Mesendoderm (in vitro differentiated cells): ENCODE data around the gene KANK2.
A peak's percentile ranks its signal among the peaks of the same experiment; 100 is the strongest.

Experiments used
- DNase-seq: peaks from one replicate; pipeline ENCODE4 v3.0.0; 2013
- H2AK5ac ChIP-seq: 2 replicates; pipeline ENCODE4 v1.6.1; 2013; ENCODE audit warnings: low read length, inconsistent platforms
- H2BK120ac ChIP-seq: 2 replicates; pipeline ENCODE4 v1.6.1; 2013; ENCODE audit warnings: low read depth, mild to moderate bottlenecking, low read length, moderate library complexity, mixed read lengths
- H2BK15ac ChIP-seq: replicated peaks from 2 replicates; pipeline ENCODE4 v1.6.1; 2013; ENCODE audit warnings: low read depth, mild to moderate bottlenecking, moderate library complexity
- H2BK5ac ChIP-seq: 2 replicates; pipeline ENCODE4 v1.6.1; 2013; ENCODE audit warnings: low read length, inconsistent platforms
- H3K18ac ChIP-seq: 2 replicates; pipeline ENCODE4 v1.6.1; 2013; ENCODE audit warnings: mild to moderate bottlenecking, low read length, mixed read lengths
- H3K23ac ChIP-seq: one replicate; pipeline ENCODE4 v1.6.1; 2013; ENCODE audit warnings: low read length
- H3K27ac ChIP-seq: 2 replicates; pipeline ENCODE4 v1.5.1; 2013; ENCODE audit warnings: low read depth, mild to moderate bottlenecking, inconsistent platforms, low read length, moderate library complexity
- H3K27me3 ChIP-seq: 2 replicates; pipeline ENCODE4 v1.6.1; 2013; ENCODE audit warnings: low read length, control low read depth, mild to moderate bottlenecking, inconsistent platforms; ENCODE audit not compliant: insufficient read depth, poor library complexity
- H3K36me3 ChIP-seq: 2 replicates; pipeline ENCODE4 v1.6.1; 2013; ENCODE audit warnings: low read length, inconsistent platforms; ENCODE audit not compliant: control insufficient read depth, insufficient read depth
- H3K4ac ChIP-seq: one replicate; pipeline ENCODE4 v1.6.1; 2013; ENCODE audit warnings: low read depth, mild to moderate bottlenecking, low read length, moderate library complexity
- H3K4me1 ChIP-seq: 2 replicates; pipeline ENCODE4 v1.6.1; 2013; ENCODE audit warnings: low read depth, low read length, inconsistent platforms; ENCODE audit not compliant: control insufficient read depth
- H3K4me2 ChIP-seq: 2 replicates; pipeline ENCODE4 v1.6.1; 2013; ENCODE audit warnings: low read length
- H3K4me3 ChIP-seq: 2 replicates; pipeline ENCODE4 v1.5.1; 2013; ENCODE audit warnings: mild to moderate bottlenecking, low read length
- H3K56ac ChIP-seq: one replicate; pipeline ENCODE4 v1.6.1; 2013; ENCODE audit warnings: low read length
- H3K79me1 ChIP-seq: 2 replicates; pipeline ENCODE4 v1.6.1; 2013; ENCODE audit warnings: low read length, inconsistent platforms
- H3K79me2 ChIP-seq: 2 replicates; pipeline ENCODE4 v1.6.1; 2013; ENCODE audit warnings: mild to moderate bottlenecking, low read length; ENCODE audit not compliant: control insufficient read depth, insufficient read depth
- H3K9ac ChIP-seq: 2 replicates; pipeline ENCODE4 v1.6.1; 2013; ENCODE audit warnings: low read length, inconsistent platforms
- H4K5ac ChIP-seq: one replicate; pipeline ENCODE4 v1.6.1; 2013; ENCODE audit warnings: low read length
- H4K8ac ChIP-seq: one replicate; pipeline ENCODE4 v1.6.1; 2013; ENCODE audit warnings: low read depth, mild to moderate bottlenecking, control low read depth, low read length, moderate library complexity
- WGBS: extraction: QIAGEN DNeasy Blood & Tissue Kit; methylation state at CpG from one replicate; pipeline ENCODE4 v1.1.7; 2013; ENCODE audit warnings: low lambda C conversion rate, missing lambda C conversion rate; ENCODE audit not compliant: insufficient coverage; ENCODE audit errors: extremely low coverage; 5-methylcytosine and 5-hydroxymethylcytosine counted together

Gene KANK2

DNA sequence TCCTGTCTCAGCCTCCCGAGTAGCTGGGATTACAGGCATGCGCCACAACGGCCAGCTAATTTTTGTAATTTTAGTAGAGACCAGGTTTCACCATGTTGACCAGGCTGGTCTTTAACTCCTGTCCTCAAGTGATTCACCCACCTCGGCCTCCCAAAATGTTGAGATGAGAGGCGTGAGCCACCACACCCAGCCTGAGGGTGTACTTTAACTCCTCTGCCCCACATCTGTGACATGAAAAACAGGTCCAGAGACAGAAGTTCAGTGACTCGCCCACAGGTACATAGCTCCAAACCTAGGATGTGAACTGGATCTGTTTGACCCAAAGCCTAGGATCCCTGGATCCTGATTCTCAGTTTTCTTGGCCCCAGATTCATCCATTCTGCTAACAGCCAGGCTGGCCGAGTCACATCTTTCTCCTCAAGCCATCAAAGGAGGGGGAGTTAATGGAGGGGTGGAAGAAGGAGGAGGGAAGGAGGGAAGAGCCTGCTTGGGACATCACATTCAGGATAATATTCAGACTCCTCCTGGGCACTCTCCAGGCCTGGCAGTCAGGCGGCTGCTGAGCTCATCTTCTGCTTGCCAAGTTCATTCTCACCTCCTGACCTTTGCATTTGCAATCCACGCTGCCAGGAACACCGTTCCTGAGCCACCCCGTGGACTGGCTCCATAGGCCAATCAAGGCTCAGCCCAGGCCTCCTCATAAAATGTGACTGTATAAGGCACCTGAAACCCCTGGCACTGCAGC, 44.9 kb downstream of the KANK2 start:
- no peak overlapping the region for H4K8ac ChIP-seq
- no peak overlapping the region for H2BK5ac ChIP-seq
- no peak for DNase-seq
- H4K5ac ChIP-seq: no peak overlapping the region
- H2BK15ac ChIP-seq: no peak overlapping the region
- H3K9ac ChIP-seq: no peak overlapping the region
- peaks cover 15% of the 10 kb centered on the region for H3K79me1 ChIP-seq
- no peak overlapping the region for H3K27ac ChIP-seq
- H3K27me3 ChIP-seq: no peaks in the 10 kb centered on the region
- no peak overlapping the region for H3K4ac ChIP-seq
- no peak overlapping the region for H2AK5ac ChIP-seq
- H3K56ac ChIP-seq: no peak overlapping the region
- no peak overlapping the region for H3K4me3 ChIP-seq
- H3K36me3 ChIP-seq: no peaks in the 10 kb centered on the region
- H3K4me1 ChIP-seq: peaks cover 2% of the 10 kb centered on the region
- no peak overlapping the region for H2BK120ac ChIP-seq
- H3K23ac ChIP-seq: no peak overlapping the region
- peaks cover 19% of the 10 kb centered on the region for H3K79me2 ChIP-seq
- H3K4me2 ChIP-seq: no peak overlapping the region
- WGBS: no CpG with 5 or more reads among the region's 11 CpGs
- no peak overlapping the region for H3K18ac ChIP-seq

DNA sequence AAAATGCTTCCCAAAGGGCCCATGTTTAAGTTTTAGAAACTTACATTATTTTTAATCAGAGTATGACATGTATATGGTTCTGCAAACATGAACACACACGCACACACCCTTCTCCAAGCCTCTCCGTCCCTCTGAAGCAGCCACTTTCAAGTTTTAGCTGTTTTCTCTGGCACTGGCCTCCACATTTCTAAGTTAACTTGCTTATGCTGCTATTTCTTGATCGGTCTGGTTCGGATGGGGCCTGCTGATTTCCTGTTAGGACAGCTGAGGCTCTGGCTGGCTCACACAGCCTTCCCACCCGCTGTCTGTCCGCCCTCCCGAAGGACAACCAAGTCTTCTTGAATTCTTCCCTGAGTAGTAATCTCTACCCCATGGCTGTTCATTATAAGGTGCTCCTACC, 46.2 kb downstream of the KANK2 start:
- Histone ChIP-seq H3K18ac (no peak overlapping the region), H2AK5ac (no peak overlapping the region), H2BK15ac (no peak overlapping the region), H3K27ac (no peak overlapping the region), H2BK120ac (no peak overlapping the region), H2BK5ac (no peak overlapping the region), H3K79me2 (peaks cover 19% of the 10 kb centered on the region), H3K4me3 (no peak overlapping the region), H4K8ac (no peak overlapping the region), H4K5ac (no peak overlapping the region), H3K79me1 (peaks cover 15% of the 10 kb centered on the region), H3K23ac (no peak overlapping the region), H3K56ac (no peak overlapping the region), H3K36me3 (peaks cover under 1% of the 10 kb centered on the region), H3K4me2 (no peak overlapping the region), H3K27me3 (no peaks in the 10 kb centered on the region), H3K9ac (no peak overlapping the region), H3K4ac (no peak overlapping the region), H3K4me1 (peaks cover 2% of the 10 kb centered on the region)
- DNase-seq: no peak
- WGBS: no CpG with 5 or more reads among the region's 7 CpGs

DNA sequence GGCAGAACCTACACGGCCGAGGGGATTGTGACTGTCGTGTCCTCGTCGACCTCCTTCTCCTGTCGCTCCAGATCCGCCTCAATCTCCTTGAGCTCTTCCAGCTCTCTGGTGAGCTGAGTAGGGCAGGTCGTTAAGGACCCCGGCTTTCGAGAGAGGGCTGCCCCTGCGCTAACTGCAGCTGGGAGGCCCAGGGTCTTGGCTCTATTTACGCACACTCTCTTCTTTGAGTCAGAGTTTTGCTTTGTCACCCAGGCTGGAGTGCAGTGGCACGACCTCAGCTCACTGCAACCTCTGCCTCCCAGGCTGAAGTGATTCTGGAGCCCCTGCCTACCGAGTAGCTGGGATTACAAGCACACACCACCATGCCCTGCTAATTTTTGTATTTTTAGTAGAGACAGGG, 49.3 kb downstream of the KANK2 start:
- H2BK15ac ChIP-seq: no peak overlapping the region
- no peak overlapping the region for H3K4ac ChIP-seq
- no peak overlapping the region for H3K9ac ChIP-seq
- H3K18ac ChIP-seq: no peak overlapping the region
- H3K4me2 ChIP-seq: no peak overlapping the region
- no peaks in the 10 kb centered on the region for H3K27me3 ChIP-seq
- DNase-seq: no peak
- peaks cover 2% of the 10 kb centered on the region for H3K4me1 ChIP-seq
- H3K79me1 ChIP-seq: peaks cover 6% of the 10 kb centered on the region
- H2AK5ac ChIP-seq: no peak overlapping the region
- H3K79me2 ChIP-seq: peaks cover 4% of the 10 kb centered on the region
- H3K27ac ChIP-seq: no peak overlapping the region
- no CpG with 5 or more reads among the region's 14 CpGs for WGBS
- no peak overlapping the region for H4K8ac ChIP-seq
- peaks cover 7% of the 10 kb centered on the region for H3K36me3 ChIP-seq
- no peak overlapping the region for H3K23ac ChIP-seq
- no peak overlapping the region for H2BK120ac ChIP-seq
- no peak overlapping the region for H2BK5ac ChIP-seq
- H3K56ac ChIP-seq: no peak overlapping the region
- no peak overlapping the region for H4K5ac ChIP-seq
- H3K4me3 ChIP-seq: no peak overlapping the region

DNA sequence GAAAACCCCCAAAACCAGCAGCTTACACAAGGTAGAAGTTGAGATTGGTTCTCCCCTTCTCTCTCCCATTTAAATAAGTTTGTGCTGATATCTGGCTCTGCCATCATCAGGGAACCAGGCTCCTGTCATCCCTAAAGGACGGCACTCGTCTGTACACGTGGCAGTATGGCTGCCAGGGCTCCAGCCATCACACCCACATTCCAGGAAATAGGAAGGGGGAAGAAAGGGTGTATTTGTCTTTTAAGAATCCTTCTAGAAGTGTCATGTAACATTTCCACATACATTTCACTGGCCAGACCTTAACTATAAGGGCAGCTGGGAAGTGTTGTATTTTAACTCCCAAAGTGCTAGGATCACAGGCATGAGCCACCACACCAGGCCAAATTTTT, 51.8 kb downstream of the KANK2 start:
- H3K27ac ChIP-seq: no peak overlapping the region
- H2BK120ac ChIP-seq: no peak overlapping the region
- WGBS: no CpG with 5 or more reads among the region's 3 CpGs

DNA sequence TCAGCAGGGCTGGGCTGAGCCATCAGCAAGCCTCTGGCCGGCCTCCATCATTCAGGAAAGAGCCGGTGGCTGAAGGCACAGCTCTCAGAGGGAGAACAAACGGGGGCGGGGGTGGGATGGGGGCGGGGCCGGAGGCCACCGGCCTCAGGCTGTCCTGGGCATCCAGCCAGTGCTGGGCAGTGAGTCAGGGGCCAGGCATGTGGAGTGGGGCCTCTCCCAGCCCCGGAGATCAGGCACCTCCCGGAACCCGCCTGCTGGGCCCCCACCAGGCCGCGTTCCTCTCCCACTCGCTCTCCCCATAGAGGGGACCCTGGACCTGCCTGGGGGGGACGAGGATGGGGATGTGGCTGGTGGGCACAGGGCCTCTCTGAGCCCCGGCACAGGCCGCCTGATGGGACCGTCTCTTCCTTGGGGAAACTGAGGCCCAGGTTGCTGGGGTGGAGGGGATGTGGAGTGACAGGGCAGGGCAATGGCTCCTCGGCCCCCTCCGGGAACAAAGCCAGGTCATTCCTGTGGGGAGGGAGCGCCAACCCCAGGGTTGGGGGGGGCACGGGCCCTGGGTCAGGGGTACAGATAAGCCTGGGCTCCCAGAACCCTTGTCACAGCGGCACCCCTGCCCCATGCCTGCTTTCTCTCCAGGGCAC, 54.7 kb downstream of the KANK2 start:
- Histone ChIP-seq H3K4ac (peak overlapping the region; percentile 22), H3K4me2 (peak overlapping the region; percentile 20), H2BK5ac (peak overlapping the region; percentile 80), H3K23ac (no peak overlapping the region), H3K4me1 (peaks cover 10% of the 10 kb centered on the region), H3K79me1 (no peaks in the 10 kb centered on the region), H3K9ac (peak overlapping the region; percentile 54), H3K36me3 (peaks cover 7% of the 10 kb centered on the region), H3K27me3 (no peaks in the 10 kb centered on the region), H3K56ac (peak overlapping the region; percentile 83), H3K18ac (peak overlapping the region; percentile 55), H3K79me2 (no peaks in the 10 kb centered on the region), H2AK5ac (no peak overlapping the region), H3K4me3 (no peak overlapping the region), H2BK120ac (no peak overlapping the region), H3K27ac (peak overlapping the region; percentile 96), H2BK15ac (no peak overlapping the region), H4K8ac (no peak overlapping the region), H4K5ac (no peak overlapping the region)
- DNase-seq: peak; percentile 92
- no CpG with 5 or more reads among the region's 22 CpGs for WGBS

More for the DNA sequence above, 51.8 kb downstream of the KANK2 start:
- H3K79me1 ChIP-seq: no peaks in the 10 kb centered on the region
- H4K5ac ChIP-seq: no peak overlapping the region
- no peak overlapping the region for H3K18ac ChIP-seq
- no peak overlapping the region for H3K9ac ChIP-seq
- no peak overlapping the region for H4K8ac ChIP-seq
- no peak for DNase-seq
- H3K4me3 ChIP-seq: no peak overlapping the region
- H3K4me1 ChIP-seq: peaks cover 9% of the 10 kb centered on the region
- H2BK5ac ChIP-seq: no peak overlapping the region
- H2AK5ac ChIP-seq: no peak overlapping the region
- H3K23ac ChIP-seq: no peak overlapping the region
- no peak overlapping the region for H3K4me2 ChIP-seq
- no peaks in the 10 kb centered on the region for H3K27me3 ChIP-seq
- H3K4ac ChIP-seq: no peak overlapping the region
- no peaks in the 10 kb centered on the region for H3K79me2 ChIP-seq
- no peak overlapping the region for H3K56ac ChIP-seq
- H2BK15ac ChIP-seq: no peak overlapping the region
- H3K36me3 ChIP-seq: peaks cover 7% of the 10 kb centered on the region
